Hypothalamus (tissue), 51 donors: ENCODE measurements around the gene MGAT4C.

ENCODE experiments used
- DNase-seq, 51 donors: peaks; one replicate each; lab custom pipeline; 2025; lab: John Stamatoyannopoulos, UW

The MGAT4C gene

DNA sequence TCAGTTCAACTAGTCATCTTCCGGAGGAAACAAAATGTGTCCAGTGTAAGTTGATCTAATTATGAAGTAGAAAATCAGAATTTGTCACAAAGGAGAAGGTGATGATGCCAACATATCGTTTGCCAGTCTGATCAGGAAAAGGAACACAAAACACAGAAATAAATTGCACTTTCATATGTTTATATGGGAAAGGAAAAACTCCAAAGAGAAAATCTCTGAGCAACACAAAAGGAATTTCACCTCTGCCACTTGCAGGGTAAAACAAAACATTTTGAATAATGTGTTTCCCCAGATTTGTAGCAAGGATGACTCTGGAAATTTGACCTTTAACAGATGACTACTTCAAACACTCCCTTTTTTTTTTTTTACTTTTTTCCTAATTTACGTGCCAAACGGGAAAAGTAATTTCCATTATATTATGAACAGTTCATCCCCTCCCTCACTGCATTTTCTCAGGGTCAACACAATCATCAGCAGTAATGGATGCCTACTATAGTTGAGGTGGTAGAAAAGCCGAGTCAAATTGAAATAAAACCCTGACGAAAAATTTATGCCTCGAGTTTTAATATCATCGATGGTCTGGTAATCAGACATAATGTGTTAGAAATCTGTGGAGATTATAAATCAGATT lies 25.6 kb downstream of the MGAT4C start:
- no peak for DNase-seq

DNA sequence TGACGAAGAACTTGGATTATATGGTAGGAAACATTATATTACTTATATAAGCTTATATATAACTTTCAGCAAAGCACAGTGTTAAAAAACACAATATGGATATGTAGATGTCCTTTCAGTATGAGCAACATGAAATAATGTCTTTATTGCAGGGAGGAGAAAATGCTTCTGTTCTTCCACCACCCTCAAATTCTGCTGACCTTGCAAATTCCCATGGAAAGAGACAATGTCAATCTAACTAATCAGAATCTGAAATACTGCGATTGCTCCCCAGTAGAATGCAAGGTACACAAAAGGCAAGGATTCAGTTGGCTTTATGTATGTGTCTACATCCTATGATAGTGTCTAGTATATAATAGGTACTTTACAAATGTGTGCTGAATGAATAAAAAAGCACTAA lies 26.4 kb downstream of the MGAT4C start:
- no peak for DNase-seq

DNA sequence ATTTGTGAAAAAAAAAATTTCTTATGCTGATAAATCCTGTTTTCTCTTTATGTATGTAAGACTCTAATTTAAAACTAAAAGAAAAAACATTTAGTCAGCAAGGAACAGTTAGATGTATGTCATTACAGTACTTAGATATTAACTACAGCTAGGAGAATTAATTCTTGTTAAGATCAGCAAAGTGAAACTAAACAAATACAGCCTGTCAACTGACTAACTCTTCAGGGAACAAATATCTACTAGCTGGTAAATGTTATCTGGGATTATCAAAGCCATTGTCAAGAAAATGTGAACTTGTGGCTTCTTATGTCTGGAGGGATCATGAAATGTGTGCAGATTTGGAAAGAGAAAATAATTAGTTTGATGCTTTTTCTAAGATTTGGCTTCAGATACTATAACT lies 27.5 kb downstream of the MGAT4C start:
- DNase-seq = no peak

DNA sequence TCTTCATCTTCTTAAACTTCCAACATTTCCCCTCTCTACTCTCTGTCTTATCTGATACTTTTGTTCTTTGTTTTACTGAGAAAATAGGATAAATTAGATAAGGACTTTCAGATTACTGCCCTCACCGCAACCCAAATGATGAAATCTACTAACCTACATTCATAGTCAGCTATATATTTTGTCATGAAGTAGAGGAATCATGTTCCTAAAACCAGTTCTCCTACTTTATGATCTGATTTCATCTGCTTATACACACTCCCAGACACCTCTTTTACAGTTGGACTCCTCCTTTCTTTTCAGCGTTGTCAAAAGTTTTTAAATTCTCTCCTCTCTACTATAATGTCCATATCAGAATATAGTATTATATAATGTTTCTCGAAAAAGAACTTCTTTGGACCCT lies 29.7 kb downstream of the MGAT4C start:
- DNase-seq = no peak

- no peak for DNase-seq
These were observed 39.6 kb downstream of the MGAT4C start for GRCh38 chr12:86216591-86216990.

- no peak for DNase-seq
These were observed 43.2 kb downstream of the MGAT4C start for GRCh38 chr12:86213012-86213411.

GRCh38 chr12:86198696-86199444 lies 57.3 kb downstream of the MGAT4C start:
- no peak for DNase-seq

- DNase-seq = no peak
These were observed 59.7 kb downstream of the MGAT4C start for GRCh38 chr12:86196465-86196864.

DNA sequence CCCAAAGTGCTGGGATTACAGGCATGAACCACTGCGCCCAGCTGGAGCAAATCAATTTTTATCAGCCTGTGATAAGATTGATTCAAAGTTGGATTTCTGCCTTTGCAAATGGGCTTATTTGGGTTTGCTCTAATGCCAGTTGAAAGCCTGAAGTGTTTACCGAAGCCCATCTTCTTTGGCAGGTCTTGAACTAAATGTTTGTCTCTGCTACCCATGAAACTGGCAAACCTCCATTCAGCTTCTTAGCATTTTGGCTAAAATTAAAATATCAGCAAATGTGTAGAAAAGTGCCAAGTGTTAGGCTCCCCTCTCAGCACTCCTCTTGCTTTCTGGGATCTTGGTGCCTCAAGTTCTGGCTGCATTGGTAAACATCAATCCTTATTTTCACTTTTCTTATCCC lies 61.5 kb downstream of the MGAT4C start:
- peak in 5 of 51 donors; percentile 1 to 43 (median 12) for DNase-seq

- no peak for DNase-seq
These were observed 62.3 kb downstream of the MGAT4C start for GRCh38 chr12:86193931-86194330.

DNA sequence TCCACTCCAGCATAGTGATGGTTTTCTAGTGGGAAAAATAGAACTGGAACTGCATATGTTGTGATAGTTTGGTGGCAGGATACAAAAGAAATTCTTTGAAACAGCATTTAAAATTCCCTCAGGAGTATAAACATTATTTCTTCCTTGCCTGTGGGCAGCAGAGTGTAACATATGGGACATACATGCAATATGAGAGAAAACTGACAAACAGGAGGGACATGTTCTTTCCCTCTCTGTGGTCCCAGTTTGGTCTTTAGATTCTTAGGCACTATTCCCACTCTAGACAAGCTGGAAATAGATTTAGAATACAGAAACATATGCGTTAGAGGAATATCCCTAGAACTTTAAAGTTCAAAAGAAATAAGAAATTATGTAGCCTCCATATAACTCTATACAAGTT lies 68.0 kb downstream of the MGAT4C start:
- no peak for DNase-seq

GRCh38 chr12:86186449-86186848 lies 69.7 kb downstream of the MGAT4C start:
- DNase-seq = no peak

- DNase-seq = no peak
These were observed 76.3 kb downstream of the MGAT4C start for GRCh38 chr12:86179855-86180254.

DNA sequence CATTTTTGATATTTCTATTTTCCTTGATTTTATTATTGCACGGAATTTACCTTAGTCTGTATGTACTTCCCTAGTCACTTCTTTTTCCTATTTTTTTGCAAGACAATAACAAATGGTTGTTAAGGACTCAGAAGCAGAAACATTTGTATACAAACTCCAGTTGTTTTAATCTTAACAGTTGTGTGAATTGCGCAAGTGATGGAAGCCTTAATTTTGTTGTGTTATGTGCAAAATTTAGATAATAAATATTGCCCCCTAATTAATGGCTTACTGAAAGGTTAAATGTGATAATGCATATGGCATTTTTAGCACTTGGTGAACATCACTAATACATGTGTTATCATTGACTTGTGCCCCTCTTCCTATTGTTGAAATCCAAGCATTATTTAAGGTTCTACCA lies 82.0 kb downstream of the MGAT4C start:
- DNase-seq = no peak

GRCh38 chr12:86172913-86173443 lies 83.2 kb downstream of the MGAT4C start:
- DNase-seq = no peak

- no peak for DNase-seq
These were observed 86.1 kb downstream of the MGAT4C start for GRCh38 chr12:86170051-86170450.

- no peak for DNase-seq
These were observed 97.2 kb downstream of the MGAT4C start for GRCh38 chr12:86158956-86159355.

DNA sequence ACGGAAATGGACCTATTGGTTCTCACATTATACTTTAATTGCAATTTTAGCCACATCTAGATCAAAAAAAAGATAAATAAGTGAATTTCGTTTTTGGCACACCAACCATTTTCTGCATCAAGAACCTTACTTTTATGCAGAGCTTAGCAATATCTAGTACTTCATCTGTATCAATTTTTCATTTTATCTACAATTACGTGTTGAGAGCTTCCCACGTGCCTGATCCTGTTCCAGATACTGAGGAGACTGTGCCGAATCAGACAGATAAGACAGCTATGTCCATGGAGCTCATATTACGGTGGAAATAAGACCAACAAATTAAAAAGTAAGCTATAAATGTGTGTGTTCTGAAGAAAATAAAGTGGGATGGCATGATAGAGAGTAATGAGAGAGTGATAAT lies 101.6 kb downstream of the MGAT4C start:
- no peak for DNase-seq

DNA sequence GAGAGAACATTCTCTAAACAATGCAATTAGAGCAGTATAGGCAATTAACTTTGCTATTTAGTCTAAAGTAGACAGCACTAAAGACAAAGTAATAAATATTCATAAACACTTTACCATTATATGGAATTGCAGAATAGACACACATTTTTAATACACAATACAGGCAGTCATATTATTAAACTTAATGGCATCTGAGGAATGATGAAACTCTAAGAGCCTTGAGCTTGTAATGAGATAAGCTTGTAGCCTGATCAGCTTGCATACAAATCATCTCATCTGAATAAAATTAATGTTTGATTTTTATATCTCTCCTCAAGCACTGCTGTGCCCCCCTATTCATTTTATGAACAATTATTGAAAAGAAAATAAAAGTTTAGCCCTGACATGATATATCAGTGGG lies 107.6 kb downstream of the MGAT4C start:
- DNase-seq = no peak

DNA sequence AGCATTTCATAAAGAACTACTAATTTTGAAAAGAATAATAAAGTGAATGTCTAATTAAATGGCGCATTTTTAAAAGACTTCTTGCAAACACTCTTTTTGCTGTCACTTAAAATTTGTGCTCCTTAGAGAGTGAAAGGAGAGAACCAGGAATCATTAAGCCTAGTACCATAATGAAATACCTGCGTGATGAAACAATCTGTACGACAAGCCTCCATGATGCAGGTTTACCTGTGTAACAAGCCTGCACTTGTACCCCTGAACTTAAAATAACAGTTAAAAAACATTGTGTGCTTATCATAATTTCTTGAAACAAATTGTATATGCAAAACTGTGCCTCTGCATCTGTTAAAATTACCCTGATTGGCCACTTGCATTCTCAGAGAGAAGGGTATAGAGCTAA lies 108.1 kb downstream of the MGAT4C start:
- no peak for DNase-seq

GRCh38 chr12:86145156-86145555 lies 111.0 kb downstream of the MGAT4C start:
- DNase-seq = no peak

DNA sequence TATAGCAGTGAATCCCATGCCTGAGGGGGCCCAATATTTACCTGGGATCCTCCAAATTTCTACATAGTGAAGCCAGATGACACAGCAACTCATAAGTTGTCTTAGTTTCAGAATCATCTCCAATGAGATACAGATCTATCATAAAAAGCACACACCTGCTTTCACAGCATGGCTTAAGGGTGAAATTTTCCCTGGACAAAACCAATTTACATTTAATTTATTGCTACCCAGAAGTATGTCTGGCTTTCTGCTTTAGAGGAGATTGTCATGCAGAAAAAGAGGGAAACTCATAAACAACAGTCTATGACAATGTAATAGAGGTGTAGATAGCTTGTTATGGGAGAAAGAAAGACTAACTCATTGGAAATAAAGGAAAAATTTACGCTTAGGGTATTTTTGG lies 113.0 kb downstream of the MGAT4C start:
- DNase-seq = no peak
